NB4 (cell line): ENCODE results near the gene MOV10.

Source experiments
- POLR2A ChIP-seq: IDR thresholded peaks from 2 replicates; pipeline ENCODE4 v1.6.1; 2011; ENCODE audit warnings: mild to moderate bottlenecking; ENCODE audit not compliant: insufficient read length; ENCODE audit errors: extremely low read depth
- TF ChIP-seq, protein P1 (sequence below): IDR thresholded peaks from one replicate; pipeline ENCODE4 v1.5.1; 2012; ENCODE audit warnings: low read depth, low read length

DNA sequence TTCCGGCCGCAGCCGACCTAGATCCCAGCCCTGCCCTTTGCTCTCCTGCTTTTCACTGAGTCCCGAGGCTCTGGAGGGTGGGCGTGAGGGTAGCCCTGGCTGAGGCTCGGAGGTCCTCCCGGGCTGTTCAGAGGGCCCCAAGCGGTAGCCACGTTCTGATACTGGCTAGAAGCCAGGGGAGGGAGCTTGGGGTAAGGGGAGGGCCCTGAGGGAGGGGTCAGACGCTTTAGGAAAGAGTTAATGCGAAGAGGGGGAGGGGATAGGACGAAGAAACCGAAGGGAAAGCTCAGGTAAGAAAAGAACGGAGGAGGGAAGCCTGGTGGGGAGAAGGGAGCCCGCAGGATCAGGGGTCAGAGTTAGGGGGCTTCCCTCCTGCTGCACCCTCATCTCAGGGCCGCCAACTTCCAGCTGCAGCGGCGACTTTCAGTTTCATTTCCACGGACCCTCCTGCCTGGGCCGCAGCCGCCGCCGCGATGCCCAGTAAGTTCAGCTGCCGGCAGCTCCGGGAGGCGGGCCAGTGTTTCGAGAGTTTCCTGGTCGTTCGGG lies at the start of gene MOV10:
- peak; percentile 29 for TF ChIP-seq POLR2A
- TF ChIP-seq, protein P1, sequence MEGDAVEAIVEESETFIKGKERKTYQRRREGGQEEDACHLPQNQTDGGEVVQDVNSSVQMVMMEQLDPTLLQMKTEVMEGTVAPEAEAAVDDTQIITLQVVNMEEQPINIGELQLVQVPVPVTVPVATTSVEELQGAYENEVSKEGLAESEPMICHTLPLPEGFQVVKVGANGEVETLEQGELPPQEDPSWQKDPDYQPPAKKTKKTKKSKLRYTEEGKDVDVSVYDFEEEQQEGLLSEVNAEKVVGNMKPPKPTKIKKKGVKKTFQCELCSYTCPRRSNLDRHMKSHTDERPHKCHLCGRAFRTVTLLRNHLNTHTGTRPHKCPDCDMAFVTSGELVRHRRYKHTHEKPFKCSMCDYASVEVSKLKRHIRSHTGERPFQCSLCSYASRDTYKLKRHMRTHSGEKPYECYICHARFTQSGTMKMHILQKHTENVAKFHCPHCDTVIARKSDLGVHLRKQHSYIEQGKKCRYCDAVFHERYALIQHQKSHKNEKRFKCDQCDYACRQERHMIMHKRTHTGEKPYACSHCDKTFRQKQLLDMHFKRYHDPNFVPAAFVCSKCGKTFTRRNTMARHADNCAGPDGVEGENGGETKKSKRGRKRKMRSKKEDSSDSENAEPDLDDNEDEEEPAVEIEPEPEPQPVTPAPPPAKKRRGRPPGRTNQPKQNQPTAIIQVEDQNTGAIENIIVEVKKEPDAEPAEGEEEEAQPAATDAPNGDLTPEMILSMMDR = no peak
